RWPE2 (cell line): ENCODE data around the gene CEP57L1.
A peak's percentile ranks its signal among the peaks of the same experiment; 100 is the strongest.

Experiments used
- ATAC-seq: fragments of 200-7000 bp; cut with Tn5 transposase; 3 replicates; pipeline ENCODE4 v1.9.1; 2021; ENCODE audit warnings: low read depth
- DNase-seq: peaks from one replicate; pipeline ENCODE4 v3.0.0-alpha.2; 2020; ENCODE audit warnings: low spot score
- H3K27ac ChIP-seq: fragments of 450-650 bp; 2 replicates; pipeline ENCODE4 v1.5.1; 2017; ENCODE audit warnings: mild to moderate bottlenecking; ENCODE audit not compliant: poor library complexity, severe bottlenecking
- H3K27me3 ChIP-seq: fragments of 250-450 bp; sonication (Bioruptor Pico); 2 replicates; pipeline ENCODE4 v1.5.1; 2021; ENCODE audit warnings: mild to moderate bottlenecking, moderate library complexity; ENCODE audit not compliant: insufficient read depth, poor library complexity, severe bottlenecking
- H3K36me3 ChIP-seq: fragments of 250-450 bp; sonication (Bioruptor Pico); 2 replicates; pipeline ENCODE4 v1.5.1; 2020; ENCODE audit warnings: low read depth, mild to moderate bottlenecking, moderate library complexity
- H3K4me1 ChIP-seq: fragments of 250-450 bp; sonication (Bioruptor Pico); 2 replicates; pipeline ENCODE4 v1.5.1; 2021; ENCODE audit warnings: mild to moderate bottlenecking, moderate library complexity; ENCODE audit not compliant: insufficient read depth, poor library complexity, severe bottlenecking
- H3K4me3 ChIP-seq: fragments of 250-450 bp; sonication (Bioruptor Pico); 2 replicates; pipeline ENCODE4 v1.5.1; 2021; ENCODE audit warnings: mild to moderate bottlenecking, moderate library complexity; ENCODE audit not compliant: severe bottlenecking
- H3K9me3 ChIP-seq: fragments of 250-450 bp; sonication (Bioruptor Pico); 2 replicates; pipeline ENCODE4 v1.5.1; 2021; ENCODE audit warnings: mild to moderate bottlenecking, moderate library complexity; ENCODE audit not compliant: severe bottlenecking
- CTCF ChIP-seq: fragments of 450-650 bp; IDR thresholded peaks from one replicate; pipeline ENCODE4 v1.5.1; 2017; ENCODE audit warnings: mild to moderate bottlenecking, moderate library complexity; ENCODE audit not compliant: poor library complexity, severe bottlenecking

CEP57L1 gene

GRCh38 chr6:109071125-109071917 lies 24.0 kb upstream of the CEP57L1 start:
- H3K4me1 ChIP-seq: peaks cover 2% of the 10 kb centered on the region
- ATAC-seq: no peak
- TF ChIP-seq CTCF: no peak
- no peak overlapping the region for H3K27ac ChIP-seq
- no peaks in the 10 kb centered on the region for H3K36me3 ChIP-seq
- DNase-seq: no peak
- H3K27me3 ChIP-seq: no peaks in the 10 kb centered on the region
- H3K4me3 ChIP-seq: no peak overlapping the region
- H3K9me3 ChIP-seq: no peaks in the 10 kb centered on the region

DNA sequence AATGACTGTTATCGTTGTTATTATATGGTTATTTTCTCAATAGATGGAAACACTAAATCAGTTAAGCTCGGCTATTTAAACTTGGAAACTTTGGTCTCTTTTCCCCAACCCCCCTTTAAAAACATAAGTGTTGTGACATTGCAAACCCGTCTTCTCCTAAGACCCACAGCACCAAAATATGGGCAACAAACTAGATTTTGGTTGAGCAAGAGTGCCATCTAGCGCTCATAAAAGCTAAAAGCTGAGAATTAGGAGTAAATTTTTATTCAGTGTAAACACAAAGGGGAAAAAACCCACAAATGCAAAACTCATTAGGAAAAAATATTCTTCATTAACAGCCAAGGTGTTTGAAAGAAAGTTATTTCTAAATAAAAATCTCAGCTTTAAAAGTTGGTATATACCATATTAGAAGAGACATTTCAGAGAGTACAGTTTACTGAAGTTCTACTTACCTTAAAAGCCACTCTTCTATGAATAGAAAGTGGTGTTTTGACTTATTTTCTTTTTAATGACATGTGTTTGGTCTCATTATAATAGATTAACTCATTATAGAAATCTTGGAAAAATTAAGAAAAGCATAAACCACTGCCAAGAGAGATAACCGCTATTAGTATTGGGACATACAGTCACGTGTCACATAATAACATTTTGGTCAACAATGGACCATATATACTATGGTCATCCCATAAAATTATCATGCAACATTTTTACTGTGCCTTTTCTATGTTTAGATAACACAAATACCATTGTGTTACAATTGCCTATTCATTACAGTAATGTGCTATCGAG lies 21.8 kb upstream of the CEP57L1 start:
- H3K27ac ChIP-seq: no peak overlapping the region
- DNase-seq: no peak
- peaks cover 2% of the 10 kb centered on the region for H3K4me1 ChIP-seq
- ATAC-seq: no peak
- peak; percentile 86 for TF ChIP-seq CTCF
- no peaks in the 10 kb centered on the region for H3K9me3 ChIP-seq
- no peaks in the 10 kb centered on the region for H3K27me3 ChIP-seq
- H3K4me3 ChIP-seq: no peak overlapping the region
- H3K36me3 ChIP-seq: no peaks in the 10 kb centered on the region

- DNase-seq (no peak), ATAC-seq (no peak)
- no peaks in the 10 kb centered on the region for H3K27me3 ChIP-seq
- no peaks in the 10 kb centered on the region for H3K36me3 ChIP-seq
- H3K27ac ChIP-seq: no peak overlapping the region
- TF ChIP-seq CTCF: no peak
- H3K4me1 ChIP-seq: peaks cover 2% of the 10 kb centered on the region
- H3K4me3 ChIP-seq: no peak overlapping the region
- no peaks in the 10 kb centered on the region for H3K9me3 ChIP-seq
Measured at GRCh38 chr6:109074133-109074415, 21.2 kb upstream of the CEP57L1 start.

DNA sequence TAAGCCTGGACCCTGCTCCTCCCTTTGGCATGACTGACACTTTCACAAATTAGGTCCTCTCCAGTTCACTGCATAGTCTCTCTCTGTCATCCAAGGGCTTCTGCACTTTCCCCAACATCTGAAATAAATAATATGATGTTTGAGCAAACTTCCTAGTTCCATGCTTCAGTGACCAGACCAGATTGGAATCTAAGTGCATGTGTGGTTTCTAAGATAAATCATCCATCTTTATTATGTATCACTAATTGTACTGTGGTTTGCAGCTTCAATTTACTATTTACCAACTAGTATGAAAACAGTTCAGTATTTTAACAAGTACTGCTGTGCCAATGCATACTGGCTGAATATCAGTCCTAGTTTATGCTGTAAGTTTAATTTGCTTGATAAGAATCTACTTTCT lies 19.4 kb upstream of the CEP57L1 start:
- H3K27ac ChIP-seq: no peak overlapping the region
- no peak for ATAC-seq
- no peak overlapping the region for H3K4me3 ChIP-seq

More for the DNA sequence above, 19.4 kb upstream of the CEP57L1 start:
- no peak for DNase-seq
- Histone ChIP-seq H3K36me3 (no peaks in the 10 kb centered on the region), H3K4me1 (peaks cover 2% of the 10 kb centered on the region), H3K9me3 (no peaks in the 10 kb centered on the region), H3K27me3 (no peaks in the 10 kb centered on the region)
- TF ChIP-seq CTCF: no peak
